Stimulated activated CD4-positive, alpha-beta T cell treated with anti-CD3 and anti-CD28 coated beads, TNF-alpha, amount 100 ng/mL, for 24 hours (primary cell): ENCODE measurements around the gene IL36G.
A peak's percentile ranks its signal among the peaks of the same experiment; 100 is the strongest.

Experiments used
- DNase-seq, 3 experiments: peaks; one replicate each; pipeline ENCODE4 v3.0.0-alpha.2; 2020; ENCODE audit warnings: low read depth in 3 of 3

Gene IL36G

DNA sequence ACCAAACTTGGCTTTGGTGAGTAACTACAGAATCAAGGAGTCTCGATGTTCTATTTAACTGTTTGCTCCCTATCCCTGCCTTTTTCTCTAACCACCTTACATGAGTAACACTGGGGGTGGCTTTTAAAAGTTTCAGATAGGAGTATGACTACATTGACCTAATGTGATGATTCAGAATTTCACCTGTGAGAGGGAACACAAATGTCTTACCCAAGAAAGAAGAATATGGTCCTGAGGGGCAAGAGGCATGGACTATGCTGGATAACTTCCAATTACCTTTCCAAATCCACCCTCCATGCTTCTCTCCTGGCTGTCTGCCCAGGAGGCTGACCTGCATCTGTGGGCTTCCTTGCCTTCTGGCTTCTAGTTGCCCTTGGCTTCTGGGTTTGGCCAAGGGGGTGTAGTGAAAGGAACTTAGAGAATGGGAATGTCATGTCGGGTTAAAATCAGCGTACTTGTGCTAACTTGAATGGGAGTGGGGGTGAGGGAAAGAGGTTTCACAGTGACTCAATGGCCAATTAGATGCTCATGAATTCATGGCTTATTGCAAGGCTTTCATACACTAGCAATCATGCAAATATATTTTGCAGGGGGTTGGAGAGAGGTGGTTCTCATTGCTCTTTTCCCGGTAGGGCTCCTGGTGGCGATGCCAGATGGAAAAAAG is 5.3 kb upstream of the IL36G start:
- no peak for DNase-seq

GRCh38 chr2:112973156-112973555 is 4.7 kb upstream of the IL36G start:
- no peak for DNase-seq

- DNase-seq: no peak
These were observed 1.9 kb downstream of the IL36G start for GRCh38 chr2:112979731-112980130.

DNA sequence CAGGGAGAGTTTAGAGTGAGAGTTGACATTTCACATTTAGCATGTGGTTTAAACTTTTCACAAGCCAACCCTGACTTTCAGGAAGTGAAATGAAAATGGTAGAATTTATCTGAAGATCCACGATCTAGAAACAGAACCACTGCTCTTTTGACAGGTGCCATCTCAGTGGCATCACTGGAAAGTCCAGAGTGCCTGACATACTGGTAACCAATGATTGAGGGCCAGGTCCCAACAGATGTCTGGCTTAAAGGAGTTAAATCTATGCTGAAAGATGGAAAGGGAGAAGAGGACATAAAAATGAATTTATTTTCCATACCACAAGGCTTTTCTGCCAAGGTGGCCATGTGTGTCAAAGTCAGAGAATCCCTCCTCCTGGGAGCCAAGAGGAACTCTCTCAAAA is 2.7 kb downstream of the IL36G start:
- no peak for DNase-seq

GRCh38 chr2:112985090-112985489 is 7.3 kb downstream of the IL36G start:
- DNase-seq: no peak

- no peak for DNase-seq
These were observed 11.8 kb downstream of the IL36G start for GRCh38 chr2:112989611-112990010.

- no peak for DNase-seq
These were observed 16.0 kb downstream of the IL36G start for GRCh38 chr2:112993831-112994230.

DNA sequence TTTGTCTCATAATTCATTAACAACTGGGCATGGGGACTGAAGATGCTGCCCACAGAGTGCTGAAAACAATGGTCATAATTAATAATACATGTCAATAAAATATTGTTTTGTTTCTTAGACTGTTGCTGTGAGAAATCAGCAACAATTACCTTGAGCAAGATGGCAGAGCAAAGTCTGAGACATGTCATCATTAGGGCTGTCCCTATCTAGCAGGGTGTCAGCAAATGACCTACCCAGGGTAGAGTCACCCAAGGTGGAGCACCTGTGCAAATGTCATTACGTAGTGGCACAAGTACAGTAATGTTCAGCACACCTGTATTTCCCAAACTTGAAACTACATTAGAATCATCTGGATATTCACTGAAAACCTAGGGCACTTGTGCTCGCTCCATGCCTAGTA is 16.8 kb downstream of the IL36G start:
- no peak for DNase-seq

GRCh38 chr2:112995346-112995920 is 17.6 kb downstream of the IL36G start:
- DNase-seq: no peak

- peak; percentile 35 to 53 (median 40) for DNase-seq
These were observed 18.8 kb downstream of the IL36G start for GRCh38 chr2:112996635-112997034.

- no peak for DNase-seq
These were observed 19.3 kb downstream of the IL36G start for GRCh38 chr2:112997151-112997550.

DNA sequence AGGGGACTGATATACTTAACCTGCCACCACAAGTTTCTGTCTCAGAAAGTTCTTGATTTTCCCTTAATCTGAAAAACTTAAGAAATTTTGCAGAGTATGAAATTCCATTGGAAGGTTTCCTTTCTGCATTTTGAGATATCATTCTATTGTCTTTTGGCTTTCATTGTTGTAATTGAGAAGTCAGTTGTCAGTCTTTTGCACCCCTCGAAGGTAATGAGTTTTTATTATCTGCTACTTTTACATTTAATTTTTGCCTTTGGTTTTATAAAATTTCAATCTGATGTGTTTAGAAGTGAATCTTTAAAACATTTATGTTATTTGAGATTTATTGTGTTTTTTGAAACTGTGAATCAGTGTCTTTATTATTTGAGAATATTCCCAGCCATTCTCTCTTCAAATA is 22.6 kb downstream of the IL36G start:
- no peak for DNase-seq

DNA sequence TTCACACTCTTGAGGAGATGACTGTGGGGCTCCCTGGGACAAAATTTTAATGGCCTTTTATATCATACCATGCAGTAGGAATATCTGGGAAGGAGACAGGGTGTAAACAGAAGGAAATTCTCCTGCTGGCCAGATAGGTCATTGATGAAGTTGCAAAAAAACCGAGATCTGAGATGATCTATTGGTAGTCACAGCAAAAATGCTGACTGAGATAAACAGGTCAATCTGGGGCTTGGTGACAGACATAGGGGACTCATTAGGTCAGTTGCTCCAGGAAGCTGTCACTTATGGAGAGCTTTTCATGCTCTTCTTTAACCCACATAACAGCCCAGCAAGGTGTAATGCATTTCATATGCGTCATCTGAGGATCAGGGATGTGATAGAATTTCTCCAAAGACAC is 24.9 kb downstream of the IL36G start:
- no peak for DNase-seq

DNA sequence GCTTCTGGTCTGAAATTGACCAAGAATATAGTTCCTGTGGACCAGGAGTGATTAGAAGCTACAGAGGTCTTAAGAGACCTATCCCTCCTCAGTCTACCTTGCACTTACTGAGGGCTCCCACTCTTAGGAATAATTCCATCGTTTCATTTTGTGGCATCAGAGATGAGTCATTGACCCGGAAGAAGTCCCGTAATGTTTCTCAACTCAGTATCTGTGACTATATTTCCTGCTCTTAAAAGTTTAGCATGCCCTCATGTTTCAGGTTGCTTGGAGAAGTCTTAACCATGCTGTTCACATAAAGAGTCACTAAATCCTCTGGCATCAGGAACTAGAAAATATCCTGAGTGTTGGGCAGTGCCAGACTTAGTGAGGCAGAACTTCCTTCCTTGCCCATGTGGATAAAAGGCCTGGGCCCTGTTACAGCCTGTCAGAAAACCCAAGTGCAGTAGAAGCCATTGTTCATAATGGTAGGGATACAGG is 27.3 kb downstream of the IL36G start, which contains the start of gene IL36A:
TSS of gene IL36A (plus strand) at position 430 of the 480 bp plus-strand sequence. CDS start 413 bp downstream, outside the sequence.
- DNase-seq: no peak

- DNase-seq: no peak
These were observed 29.4 kb downstream of the IL36G start for GRCh38 chr2:113007250-113007649.

DNA sequence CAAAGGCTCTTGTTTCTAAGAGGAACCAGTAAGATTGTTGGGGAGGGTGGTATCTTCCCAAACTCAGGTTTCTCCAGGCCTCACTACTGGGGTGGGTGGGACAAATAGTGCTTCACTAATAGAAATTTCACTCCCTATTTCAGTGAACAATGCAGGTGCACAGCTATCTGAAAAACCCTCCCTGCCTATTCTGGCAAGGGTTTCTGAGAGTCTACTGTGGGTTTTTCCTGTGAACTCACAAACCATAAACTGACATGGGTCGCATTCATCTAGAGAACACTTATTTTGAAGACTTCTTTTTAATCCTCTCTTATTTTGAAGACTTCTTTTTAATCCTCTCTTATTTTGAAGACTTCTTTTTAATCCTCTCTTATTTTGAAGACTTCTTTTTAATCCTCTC is 31.8 kb downstream of the IL36G start:
- no peak for DNase-seq

GRCh38 chr2:113010088-113010487 is 32.3 kb downstream of the IL36G start:
- no peak for DNase-seq

- DNase-seq: no peak
These were observed 33.3 kb downstream of the IL36G start for GRCh38 chr2:113011108-113011507.

GRCh38 chr2:113012436-113013335 is 34.9 kb downstream of the IL36G start:
- DNase-seq: no peak

DNA sequence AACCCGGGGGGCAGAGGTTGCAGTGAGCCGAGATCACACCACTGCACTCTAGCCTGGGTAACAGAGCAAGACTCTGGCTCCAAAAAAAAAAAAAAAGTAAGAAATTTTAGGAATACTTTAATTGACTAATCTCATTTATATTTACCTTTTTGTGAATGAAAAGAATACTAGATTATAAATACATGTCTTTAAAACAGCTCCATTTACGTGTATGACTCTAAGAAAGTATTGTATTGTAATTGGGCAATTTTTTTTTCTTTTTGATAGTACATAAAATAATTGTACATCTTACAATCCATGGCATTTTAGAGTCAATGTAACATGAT is 35.5 kb downstream of the IL36G start:
- no peak for DNase-seq

DNA sequence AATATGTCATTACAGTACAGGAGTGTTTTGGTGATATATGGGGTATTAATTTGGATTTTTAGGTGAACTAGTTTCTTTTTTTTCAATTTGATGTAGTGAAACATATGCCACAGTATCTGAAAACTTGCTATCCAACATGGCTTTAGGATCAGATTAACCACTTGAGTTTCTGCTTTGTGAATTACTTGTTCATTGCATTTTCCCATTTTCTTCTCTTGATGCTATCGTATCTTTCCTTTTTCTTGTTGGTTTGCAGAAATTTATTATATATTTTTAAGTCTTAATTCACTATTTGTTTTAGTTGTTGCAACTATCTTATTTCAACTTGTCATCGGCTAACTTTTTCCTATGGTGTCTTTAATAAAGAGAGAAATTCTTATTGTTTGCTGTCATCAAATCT is 36.3 kb downstream of the IL36G start:
- DNase-seq: no peak

GRCh38 chr2:113015042-113015441 is 37.2 kb downstream of the IL36G start:
- no peak for DNase-seq

- DNase-seq: no peak
These were observed 37.8 kb downstream of the IL36G start for GRCh38 chr2:113015655-113016054.
